ENCODE data around the gene HNRNPA3. TPM values are rescaled to one million over a fixed set of nuclear protein-coding genes. Genes with fewer than 3 reads are reported as not detected.
"Not testable (repeated sequence)": the region's sequence is repeated elsewhere in the genome, so short reads cannot be mapped to it uniquely, and the experiment has no call there.

Gene HNRNPA3
- total RNA-seq, 2 donors from 2014 or later = 147 to 278 TPM

GRCh38 chr2:177207101-177207500 is 5.5 kb upstream of the HNRNPA3 start:
- Histone ChIP-seq H3K9me3 (no peaks in the 10 kb centered on the region), H3K4me1 (no peaks in the 10 kb centered on the region), H3K36me3 (no peaks in the 10 kb centered on the region), H3K9ac (ENCODE audit: low read depth in 2 of 2, low read length in 2 of 2) (no peak overlapping the region), H3K4me3 (no peak overlapping the region), H3K27me3 (no peaks in the 10 kb centered on the region), H3K27ac (no peak overlapping the region)
- intact Hi-C loops (cut with DNase I) = no loop called here
- TF ChIP-seq CTCF (IDR thresholded peaks at IDR 0.05) = no peak
- DNase-seq = no peak

DNA sequence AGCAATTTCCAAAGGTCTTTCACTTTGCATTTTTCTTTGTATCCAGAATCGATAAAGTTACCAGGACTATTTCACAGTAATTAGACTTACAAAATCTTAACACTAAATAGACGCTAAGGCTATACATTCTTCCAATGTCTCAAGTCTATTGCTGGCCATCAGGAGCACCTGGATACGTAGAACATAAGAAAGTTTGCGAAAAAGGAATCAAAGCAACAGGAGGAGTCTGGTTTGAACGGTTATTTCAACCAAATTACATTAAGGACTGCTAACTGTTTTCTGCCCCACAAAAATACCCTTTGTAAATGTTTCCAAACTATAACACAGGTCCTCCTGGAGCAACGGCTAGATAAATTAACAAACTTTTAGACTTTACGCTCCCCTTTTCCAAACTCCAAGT is 1.4 kb upstream of the HNRNPA3 start:
- H3K4me1 ChIP-seq = no peaks in the 10 kb centered on the region
- intact Hi-C loops (cut with DNase I) = no loop called here
- peak overlapping the region; percentile 100 for H3K27ac ChIP-seq
- H3K4me3 ChIP-seq = peak overlapping the region; percentile 81
- H3K36me3 ChIP-seq = no peaks in the 10 kb centered on the region
- peak overlapping the region; percentile 42 to 100 for H3K9ac ChIP-seq (ENCODE audit: low read depth in 2 of 2, low read length in 2 of 2)
- no peak for DNase-seq
- no peaks in the 10 kb centered on the region for H3K9me3 ChIP-seq
- H3K27me3 ChIP-seq = no peaks in the 10 kb centered on the region
- TF ChIP-seq CTCF (IDR thresholded peaks at IDR 0.05) = no peak

DNA sequence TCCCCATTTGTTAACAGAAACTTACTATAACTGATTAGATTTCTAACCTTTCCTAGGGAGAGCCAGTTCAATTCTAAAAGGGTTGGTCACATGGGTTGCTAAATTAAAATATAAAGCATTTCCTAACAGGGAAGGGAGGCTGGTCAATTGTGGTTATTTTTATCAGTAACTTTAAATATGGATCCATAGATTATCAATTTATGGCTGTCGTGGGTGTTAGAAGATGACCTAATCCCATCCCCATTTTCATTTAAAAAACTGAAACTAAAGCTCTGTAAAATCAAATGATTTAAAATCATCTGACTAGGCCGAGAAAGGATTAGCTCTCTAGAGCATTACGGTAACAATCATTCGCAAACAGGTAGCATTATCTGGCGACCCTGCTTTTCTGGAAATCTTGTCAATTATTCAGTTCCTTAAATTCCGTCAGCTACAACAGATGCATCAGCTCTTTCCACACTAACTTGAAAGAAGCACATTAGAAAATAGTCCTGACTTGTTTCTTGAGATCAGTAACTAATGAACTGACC is 953 bp upstream of the HNRNPA3 start:
- H3K27ac ChIP-seq = peak overlapping the region; percentile 100
- peak overlapping the region; percentile 81 for H3K4me3 ChIP-seq
- no peak for TF ChIP-seq CTCF (IDR thresholded peaks at IDR 0.05)
- no peak for DNase-seq
- intact Hi-C loops (cut with DNase I) = no loop called here
- no peaks in the 10 kb centered on the region for H3K36me3 ChIP-seq
- no peaks in the 10 kb centered on the region for H3K9me3 ChIP-seq
- H3K9ac ChIP-seq (ENCODE audit: low read depth in 2 of 2, low read length in 2 of 2) = peak overlapping the region; percentile 71 to 100
- H3K4me1 ChIP-seq = no peaks in the 10 kb centered on the region
- H3K27me3 ChIP-seq = no peaks in the 10 kb centered on the region

DNA sequence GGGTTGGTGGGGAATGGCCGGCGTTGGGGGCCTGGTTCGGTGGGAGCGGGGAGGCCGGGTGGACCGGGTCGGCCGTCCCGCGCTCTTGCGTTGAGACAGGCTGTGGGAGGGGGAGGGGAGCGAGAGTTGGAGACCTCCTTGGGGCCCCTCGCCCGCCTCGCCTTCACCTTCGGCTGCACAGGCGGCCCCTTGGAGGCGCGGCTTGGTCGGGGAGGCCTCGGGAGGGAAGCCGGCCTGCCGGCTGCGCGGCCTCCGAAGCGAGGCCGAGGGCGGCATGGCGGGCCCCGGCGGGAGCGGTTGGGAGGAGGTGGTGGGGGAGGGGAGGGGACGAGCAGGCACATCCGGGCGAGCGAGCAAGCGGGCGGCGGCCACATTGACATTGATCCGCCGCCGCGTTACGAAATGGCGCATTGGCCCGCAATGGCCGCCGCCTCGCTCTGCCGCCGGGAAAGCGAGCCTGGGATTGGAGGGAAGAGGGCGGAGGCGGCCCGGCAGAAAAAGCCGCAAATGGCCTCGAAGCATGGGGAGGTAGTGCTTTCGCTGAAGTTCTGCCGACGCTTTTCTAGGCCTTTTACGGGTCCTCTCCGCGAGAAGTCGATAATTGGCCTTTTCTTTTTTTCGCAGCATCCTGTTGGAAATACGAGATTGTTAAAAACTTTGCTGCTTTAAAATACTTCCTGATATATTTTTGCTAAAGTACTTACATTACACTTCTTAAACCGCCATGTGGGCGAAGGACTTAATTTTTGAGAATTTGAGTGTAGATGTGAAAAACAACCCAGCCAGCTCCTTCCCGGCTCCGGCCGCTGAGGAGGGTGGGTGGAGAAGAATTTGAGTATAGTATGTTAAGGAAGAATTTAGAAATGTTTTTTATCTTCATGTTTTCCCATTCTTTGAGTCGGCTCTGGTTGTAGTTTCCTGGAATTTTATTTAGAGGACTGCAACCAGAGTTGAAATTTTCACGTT is 580 bp downstream of the HNRNPA3 start:
- Histone ChIP-seq H3K27ac (peak overlapping the region; percentile 100), H3K9me3 (no peaks in the 10 kb centered on the region), H3K9ac (ENCODE audit: low read depth in 2 of 2, low read length in 2 of 2) (peak overlapping the region; percentile 96 to 100), H3K27me3 (no peaks in the 10 kb centered on the region), H3K36me3 (peaks cover 8% of the 10 kb centered on the region), H3K4me3 (peak overlapping the region; percentile 81), H3K4me1 (no peaks in the 10 kb centered on the region)
- DNase-seq = peak; percentile 94
- no peak for TF ChIP-seq CTCF (IDR thresholded peaks at IDR 0.05)
- intact Hi-C loops (cut with DNase I) = no loop called here

- H3K27me3 ChIP-seq = no peaks in the 10 kb centered on the region
- H3K4me3 ChIP-seq = no peak overlapping the region
- intact Hi-C loops (cut with DNase I) = no loop called here
- H3K4me1 ChIP-seq = no peaks in the 10 kb centered on the region
- no peaks in the 10 kb centered on the region for H3K9me3 ChIP-seq
- H3K27ac ChIP-seq = no peak overlapping the region
- no peak for DNase-seq
- H3K9ac ChIP-seq (ENCODE audit: low read depth in 2 of 2, low read length in 2 of 2) = no peak overlapping the region
- H3K36me3 ChIP-seq = peaks cover 18% of the 10 kb centered on the region
- no peak for TF ChIP-seq CTCF (IDR thresholded peaks at IDR 0.05)
Observed at GRCh38 chr2:177217247-177217843, 4.8 kb downstream of the HNRNPA3 start.

GRCh38 chr2:177219787-177220186 is 7.2 kb downstream of the HNRNPA3 start:
- H3K27ac ChIP-seq; H3K4me3 ChIP-seq; DNase-seq; H3K9me3 ChIP-seq; H3K4me1 ChIP-seq; intact Hi-C loops (cut with DNase I); H3K27me3 ChIP-seq; H3K9ac ChIP-seq (ENCODE audit: low read depth in 2 of 2, low read length in 2 of 2): not testable (repeated sequence)
- H3K36me3 ChIP-seq = peaks cover 21% of the 10 kb centered on the region
